ENCODE data around the gene NRP1. TPM values are rescaled to one million over a fixed set of nuclear protein-coding genes. Genes with fewer than 3 reads are reported as not detected.

The NRP1 gene
- total RNA-seq, 1 donor from 2014 or later = 16.1 TPM

DNA sequence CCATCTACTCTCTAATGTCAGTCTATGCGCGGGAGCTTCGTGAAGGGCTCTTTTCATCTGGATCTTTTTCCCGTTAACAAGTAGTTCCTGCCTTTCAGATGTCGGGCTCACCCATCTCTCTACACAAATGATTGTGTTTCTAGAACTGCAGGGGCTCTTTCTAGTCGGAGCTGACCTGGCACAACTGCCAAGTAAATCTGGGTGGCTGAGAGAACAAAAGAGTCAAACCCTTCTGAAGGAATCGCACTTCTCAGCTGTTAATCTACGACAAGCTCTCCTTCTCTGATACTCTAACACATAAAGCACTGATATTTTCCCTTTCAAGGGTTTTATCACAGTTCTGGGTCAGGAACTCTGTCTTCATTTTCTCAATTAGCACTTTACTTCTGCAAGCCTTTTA is 144.7 kb downstream of the NRP1 start:
- peaks cover 5% of the 10 kb centered on the region for H3K36me3 Mint-ChIP-seq (ENCODE audit: low read depth)
- no peak overlapping the region for H3K4me3 Mint-ChIP-seq
- H3K4me1 Mint-ChIP-seq = peaks cover 39% of the 10 kb centered on the region
- no peak for DNase-seq (ENCODE audit: low read depth, low spot score)
- H3K27ac Mint-ChIP-seq (ENCODE audit: unreplicated experiment) = no peak overlapping the region
- H3K27me3 Mint-ChIP-seq (ENCODE audit: low read depth) = no peaks in the 10 kb centered on the region
- no peaks in the 10 kb centered on the region for H3K9me3 Mint-ChIP-seq
- TF ChIP-seq, protein P1, sequence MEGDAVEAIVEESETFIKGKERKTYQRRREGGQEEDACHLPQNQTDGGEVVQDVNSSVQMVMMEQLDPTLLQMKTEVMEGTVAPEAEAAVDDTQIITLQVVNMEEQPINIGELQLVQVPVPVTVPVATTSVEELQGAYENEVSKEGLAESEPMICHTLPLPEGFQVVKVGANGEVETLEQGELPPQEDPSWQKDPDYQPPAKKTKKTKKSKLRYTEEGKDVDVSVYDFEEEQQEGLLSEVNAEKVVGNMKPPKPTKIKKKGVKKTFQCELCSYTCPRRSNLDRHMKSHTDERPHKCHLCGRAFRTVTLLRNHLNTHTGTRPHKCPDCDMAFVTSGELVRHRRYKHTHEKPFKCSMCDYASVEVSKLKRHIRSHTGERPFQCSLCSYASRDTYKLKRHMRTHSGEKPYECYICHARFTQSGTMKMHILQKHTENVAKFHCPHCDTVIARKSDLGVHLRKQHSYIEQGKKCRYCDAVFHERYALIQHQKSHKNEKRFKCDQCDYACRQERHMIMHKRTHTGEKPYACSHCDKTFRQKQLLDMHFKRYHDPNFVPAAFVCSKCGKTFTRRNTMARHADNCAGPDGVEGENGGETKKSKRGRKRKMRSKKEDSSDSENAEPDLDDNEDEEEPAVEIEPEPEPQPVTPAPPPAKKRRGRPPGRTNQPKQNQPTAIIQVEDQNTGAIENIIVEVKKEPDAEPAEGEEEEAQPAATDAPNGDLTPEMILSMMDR (conservative IDR thresholded peaks at IDR 0.05) = no peak

DNA sequence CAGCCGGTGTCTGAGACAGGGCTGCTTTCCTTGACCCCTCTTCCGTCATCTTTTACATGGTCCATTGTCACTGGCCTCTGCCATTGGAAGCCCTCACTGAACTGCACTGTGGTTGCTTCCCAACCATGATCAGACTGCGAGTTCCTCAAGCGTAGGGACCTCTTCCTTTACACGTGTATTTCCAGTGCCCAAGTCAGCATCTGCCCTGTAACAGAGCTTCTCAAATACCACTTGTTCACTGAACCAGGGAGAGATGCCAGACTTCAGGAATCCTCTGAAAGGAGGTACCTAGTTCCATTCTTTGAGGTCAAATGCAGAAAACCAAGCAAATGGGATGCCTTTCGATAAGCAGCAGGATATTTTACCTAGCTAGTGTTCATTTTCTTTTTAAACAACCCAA is 145.1 kb downstream of the NRP1 start:
- no peaks in the 10 kb centered on the region for H3K27me3 Mint-ChIP-seq (ENCODE audit: low read depth)

DNA sequence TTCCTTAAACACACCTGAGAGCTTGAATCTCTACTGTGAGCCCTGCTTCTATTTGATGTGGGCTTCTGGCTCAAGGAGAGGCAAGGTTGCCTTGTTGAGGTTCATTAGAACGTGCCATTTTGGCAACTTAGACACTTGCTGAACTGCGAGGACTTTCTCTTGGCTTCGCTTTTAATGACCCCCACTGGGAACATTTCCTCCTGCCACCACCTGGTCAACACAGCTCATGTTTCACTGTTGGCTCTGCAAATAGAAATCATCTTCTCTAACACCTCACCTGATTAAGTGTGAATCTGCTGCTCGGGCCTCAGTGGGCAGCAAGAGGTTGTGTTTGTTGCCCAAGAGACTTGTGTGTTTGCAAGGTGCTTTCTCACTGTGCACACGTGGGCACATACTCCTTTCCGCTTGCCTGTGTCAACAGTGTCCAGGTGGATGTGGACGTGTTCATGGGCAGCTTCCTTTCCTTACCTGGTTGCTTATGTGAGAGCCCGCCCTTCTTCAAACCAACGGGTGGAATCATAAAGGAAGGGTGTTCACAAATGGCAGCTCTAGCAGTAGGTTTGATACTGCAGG is 147.0 kb downstream of the NRP1 start:
- Mint-ChIP-seq H3K9me3 (no peaks in the 10 kb centered on the region), H3K27ac (ENCODE audit: unreplicated experiment) (no peak overlapping the region), H3K4me3 (no peak overlapping the region), H3K36me3 (ENCODE audit: low read depth) (peaks cover 3% of the 10 kb centered on the region), H3K27me3 (ENCODE audit: low read depth) (no peaks in the 10 kb centered on the region), H3K4me1 (peaks cover 22% of the 10 kb centered on the region)
- TF ChIP-seq, protein P1 (conservative IDR thresholded peaks at IDR 0.05) = no peak
- DNase-seq (ENCODE audit: low read depth, low spot score) = no peak

More for the DNA sequence above, 145.1 kb downstream of the NRP1 start:
- H3K4me1 Mint-ChIP-seq = peaks cover 35% of the 10 kb centered on the region
- no peaks in the 10 kb centered on the region for H3K9me3 Mint-ChIP-seq
- no peak for DNase-seq (ENCODE audit: low read depth, low spot score)
- TF ChIP-seq, protein P1 (conservative IDR thresholded peaks at IDR 0.05) = no peak
- peaks cover 3% of the 10 kb centered on the region for H3K36me3 Mint-ChIP-seq (ENCODE audit: low read depth)
- no peak overlapping the region for H3K27ac Mint-ChIP-seq (ENCODE audit: unreplicated experiment)
- no peak overlapping the region for H3K4me3 Mint-ChIP-seq

DNA sequence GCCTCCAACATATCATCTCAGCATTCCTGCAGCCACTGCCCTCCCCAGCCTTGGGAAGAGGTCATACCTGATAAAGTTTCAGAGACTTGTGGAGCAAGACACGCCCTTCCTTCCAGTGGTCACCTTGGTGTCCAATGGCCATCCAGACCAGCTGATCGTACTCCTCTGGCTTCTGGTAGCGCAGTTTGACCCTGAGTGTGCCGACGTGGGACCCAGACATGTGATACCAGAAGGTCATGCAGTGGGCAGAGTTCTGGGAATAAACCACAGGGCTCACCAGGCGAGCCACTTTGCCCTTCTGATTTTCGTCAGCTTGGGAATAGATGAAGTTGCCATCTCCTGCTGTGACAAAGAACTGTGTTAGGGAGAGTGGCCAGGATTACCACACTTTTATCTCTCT is 148.3 kb downstream of the NRP1 start:
- TF ChIP-seq, protein P1 (conservative IDR thresholded peaks at IDR 0.05) = no peak
- no peaks in the 10 kb centered on the region for H3K27me3 Mint-ChIP-seq (ENCODE audit: low read depth)
- H3K4me3 Mint-ChIP-seq = no peak overlapping the region
- H3K27ac Mint-ChIP-seq (ENCODE audit: unreplicated experiment) = no peak overlapping the region
- peaks cover 3% of the 10 kb centered on the region for H3K36me3 Mint-ChIP-seq (ENCODE audit: low read depth)
- peaks cover 14% of the 10 kb centered on the region for H3K4me1 Mint-ChIP-seq
- no peak for DNase-seq (ENCODE audit: low read depth, low spot score)
- H3K9me3 Mint-ChIP-seq = no peaks in the 10 kb centered on the region

DNA sequence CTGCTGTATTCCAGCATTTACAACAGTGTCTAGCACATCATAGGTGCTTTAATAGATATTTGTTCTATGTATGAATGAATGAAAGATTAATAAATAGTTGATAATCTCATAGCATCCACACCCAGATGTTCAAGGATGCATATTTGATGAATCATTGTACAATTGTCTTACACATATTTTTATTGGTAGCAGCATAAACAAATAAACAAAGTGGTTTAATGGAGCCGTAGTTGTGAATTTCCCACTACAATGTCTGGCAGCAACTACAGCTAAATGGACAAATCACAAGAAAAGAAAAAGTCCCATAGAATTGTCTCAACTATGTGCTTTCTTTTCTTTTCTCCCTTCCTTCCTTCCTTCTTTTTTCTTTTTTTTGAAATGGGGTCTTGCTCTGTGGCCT is 150.8 kb downstream of the NRP1 start:
- Mint-ChIP-seq H3K9me3 (no peaks in the 10 kb centered on the region), H3K27ac (ENCODE audit: unreplicated experiment) (no peak overlapping the region), H3K4me1 (peaks cover 15% of the 10 kb centered on the region), H3K4me3 (no peak overlapping the region), H3K36me3 (ENCODE audit: low read depth) (no peaks in the 10 kb centered on the region), H3K27me3 (ENCODE audit: low read depth) (no peaks in the 10 kb centered on the region)
- TF ChIP-seq, protein P1 (conservative IDR thresholded peaks at IDR 0.05) = no peak
- DNase-seq (ENCODE audit: low read depth, low spot score) = no peak

All from neural crest cell (in vitro differentiated cells).